CD4-positive, alpha-beta T cell treated with Interleukin-2 at 100 ng/mL for 4 hours (primary cell): ENCODE data around the gene LRRC45.

ENCODE experiments used
- DNase-seq: peaks from one replicate; pipeline ENCODE4 v3.0.0-alpha.2; 2020; ENCODE audit warnings: low spot score

Gene LRRC45

GRCh38 chr17:81994593-81995462, 28.3 kb upstream of the LRRC45 start:
- no peak for DNase-seq

- DNase-seq = no peak
Measured at GRCh38 chr17:81995463-81996231, 27.5 kb upstream of the LRRC45 start.

- DNase-seq = no peak
Measured at GRCh38 chr17:81996232-81996756, 26.8 kb upstream of the LRRC45 start.

GRCh38 chr17:81996757-81997441, 26.2 kb upstream of the LRRC45 start:
- DNase-seq = no peak

GRCh38 chr17:81998212-81998611, 24.9 kb upstream of the LRRC45 start:
- DNase-seq = no peak

GRCh38 chr17:81998691-81999438, 24.2 kb upstream of the LRRC45 start:
- no peak for DNase-seq

GRCh38 chr17:81999587-81999975, 23.5 kb upstream of the LRRC45 start:
- no peak for DNase-seq

GRCh38 chr17:81999976-82000802, 22.9 kb upstream of the LRRC45 start:
- DNase-seq = no peak

GRCh38 chr17:82000803-82001570, 22.1 kb upstream of the LRRC45 start:
- no peak for DNase-seq

- DNase-seq = no peak
Measured at GRCh38 chr17:82001571-82002056, 21.5 kb upstream of the LRRC45 start.

- no peak for DNase-seq
Measured at GRCh38 chr17:82003411-82004381, 19.4 kb upstream of the LRRC45 start.

- no peak for DNase-seq
Measured at GRCh38 chr17:82004517-82005455, 18.3 kb upstream of the LRRC45 start.

- DNase-seq = no peak
Measured at GRCh38 chr17:82005701-82006348, 17.3 kb upstream of the LRRC45 start.

GRCh38 chr17:82006468-82007227, 16.5 kb upstream of the LRRC45 start:
- DNase-seq = no peak

GRCh38 chr17:82007228-82007494, 15.9 kb upstream of the LRRC45 start:
- no peak for DNase-seq

GRCh38 chr17:82007495-82008257, 15.4 kb upstream of the LRRC45 start:
- no peak for DNase-seq
